SK-N-DZ (cell line): ENCODE results near the gene BRI3BP.
A peak's percentile ranks its signal among the peaks of the same experiment; 100 is the strongest.
"Not testable (repeated sequence)": the region's sequence is repeated elsewhere in the genome, so short reads cannot be mapped to it uniquely, and the experiment has no call there.

Source experiments
- DNase-seq: peaks from one replicate; pipeline ENCODE4 v3.0.0-alpha.2; 2015; ENCODE audit warnings: low spot score

Gene BRI3BP

GRCh38 chr12:124972211-124972610 lies 21.2 kb upstream of the BRI3BP start:
- no peak for DNase-seq

DNA sequence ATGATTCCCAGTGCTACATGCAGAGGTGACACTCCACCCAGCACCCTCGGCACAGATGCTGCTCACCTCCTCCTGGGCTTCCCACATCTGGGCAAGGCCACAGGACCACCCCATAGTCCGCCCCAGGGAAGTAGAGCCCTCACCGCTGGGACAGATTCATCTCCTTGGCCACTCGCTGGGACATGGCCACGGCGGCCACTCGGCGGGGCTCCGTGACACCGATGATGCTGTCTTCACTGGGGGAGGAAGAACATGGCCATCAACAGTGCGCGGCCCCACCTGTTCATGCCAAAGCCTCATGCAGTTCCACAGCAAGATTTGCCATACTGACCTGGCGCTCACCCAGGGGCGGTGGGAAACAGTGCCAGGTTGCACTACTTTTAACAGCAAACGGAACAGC lies 18.2 kb upstream of the BRI3BP start:
- no peak for DNase-seq

DNA sequence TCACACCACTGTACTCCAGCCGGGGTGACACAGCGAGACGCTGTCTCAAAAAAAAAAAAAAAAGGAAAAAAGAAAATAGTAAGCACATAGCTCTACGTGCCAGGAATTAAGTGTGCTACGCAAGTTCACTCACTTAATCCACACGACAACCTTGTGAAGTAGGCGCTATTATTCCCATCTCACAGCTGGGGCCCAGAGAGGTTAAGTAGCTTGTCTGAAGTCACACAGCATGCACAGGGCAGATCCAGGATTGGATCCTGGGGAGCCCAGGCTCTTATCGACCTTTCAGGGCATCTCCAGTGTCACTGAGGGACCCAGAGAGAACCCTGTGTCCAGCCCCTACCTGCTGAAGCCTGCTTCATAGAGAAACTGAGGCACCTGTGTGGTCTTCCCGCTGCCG lies 16.4 kb upstream of the BRI3BP start:
- DNase-seq: no peak

DNA sequence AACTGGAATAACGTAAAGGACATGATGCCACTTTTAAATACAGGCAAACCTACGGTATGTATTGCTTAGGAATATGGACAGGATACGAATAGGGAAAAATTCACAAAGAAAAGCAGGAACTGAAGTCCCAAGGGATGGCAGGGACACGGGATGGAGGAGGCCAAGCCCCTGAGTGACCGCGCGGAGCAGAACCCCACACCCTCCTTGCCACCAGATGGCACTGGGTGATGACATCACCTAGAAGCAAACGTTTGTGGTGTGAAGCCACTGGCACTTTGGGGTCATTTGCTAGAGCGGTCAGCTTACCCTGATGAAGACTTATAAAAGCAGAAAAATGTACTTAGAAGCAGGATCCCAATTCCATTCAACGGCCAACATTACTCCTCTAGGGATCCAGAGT lies 13.9 kb upstream of the BRI3BP start:
- DNase-seq: no peak

DNA sequence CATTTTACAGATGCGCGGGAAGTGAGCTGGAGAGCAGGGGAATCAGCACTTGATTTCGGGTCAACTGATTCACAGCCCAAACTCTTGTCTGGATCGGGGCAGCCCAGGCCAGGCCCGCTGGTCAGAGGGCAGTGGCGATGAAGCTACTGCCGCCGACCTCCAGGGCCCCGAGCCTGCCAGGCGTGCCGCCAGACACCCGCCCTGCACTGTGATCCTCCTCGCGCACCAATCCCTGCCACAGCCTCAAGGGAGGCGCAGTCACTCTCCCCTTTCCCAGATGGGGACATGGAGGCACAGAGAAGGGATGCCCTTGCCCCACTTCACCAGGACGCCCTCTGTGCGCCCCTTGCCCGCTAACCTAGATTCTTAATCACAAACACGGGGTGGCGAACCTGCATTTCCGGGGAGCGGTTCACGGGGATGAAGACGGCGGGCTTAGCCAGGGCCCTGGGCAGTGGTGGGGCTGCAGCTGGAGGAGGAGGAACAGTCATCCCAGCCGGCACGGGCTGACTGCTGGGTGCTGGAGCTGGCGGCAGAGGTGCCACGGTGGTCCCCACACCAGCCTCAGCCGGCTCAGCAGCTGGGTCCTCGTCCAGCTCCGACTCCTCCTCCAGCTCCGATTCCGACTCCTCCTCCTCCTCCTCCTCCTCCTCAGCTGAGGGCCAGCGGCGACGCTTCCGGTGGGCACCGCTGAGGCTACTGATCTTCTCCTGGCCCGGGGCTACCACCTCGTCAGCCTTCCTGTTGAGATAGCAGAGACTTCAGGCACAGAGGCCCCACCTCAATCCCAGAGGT lies 13.2 kb upstream of the BRI3BP start:
- DNase-seq: no peak

DNA sequence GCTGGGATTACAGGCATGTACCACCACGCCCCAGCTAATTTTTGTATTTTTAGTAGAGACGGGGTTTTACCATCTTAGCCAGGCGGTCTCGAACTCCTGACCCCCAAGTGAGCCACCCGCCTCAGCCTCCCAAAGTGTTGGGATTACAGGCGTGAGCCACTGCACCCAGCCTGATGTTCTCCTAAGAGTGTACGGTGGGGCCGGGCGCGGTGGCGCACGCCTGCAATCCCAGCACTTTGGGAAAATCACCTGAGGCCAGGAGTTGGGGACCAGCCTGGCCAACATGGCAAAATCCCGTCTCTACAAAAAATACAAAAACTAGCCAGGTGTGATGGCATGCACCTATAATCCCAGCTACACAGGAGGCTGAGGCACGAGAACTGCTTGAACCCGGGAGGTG lies 6.6 kb upstream of the BRI3BP start:
- not testable (repeated sequence) for DNase-seq

DNA sequence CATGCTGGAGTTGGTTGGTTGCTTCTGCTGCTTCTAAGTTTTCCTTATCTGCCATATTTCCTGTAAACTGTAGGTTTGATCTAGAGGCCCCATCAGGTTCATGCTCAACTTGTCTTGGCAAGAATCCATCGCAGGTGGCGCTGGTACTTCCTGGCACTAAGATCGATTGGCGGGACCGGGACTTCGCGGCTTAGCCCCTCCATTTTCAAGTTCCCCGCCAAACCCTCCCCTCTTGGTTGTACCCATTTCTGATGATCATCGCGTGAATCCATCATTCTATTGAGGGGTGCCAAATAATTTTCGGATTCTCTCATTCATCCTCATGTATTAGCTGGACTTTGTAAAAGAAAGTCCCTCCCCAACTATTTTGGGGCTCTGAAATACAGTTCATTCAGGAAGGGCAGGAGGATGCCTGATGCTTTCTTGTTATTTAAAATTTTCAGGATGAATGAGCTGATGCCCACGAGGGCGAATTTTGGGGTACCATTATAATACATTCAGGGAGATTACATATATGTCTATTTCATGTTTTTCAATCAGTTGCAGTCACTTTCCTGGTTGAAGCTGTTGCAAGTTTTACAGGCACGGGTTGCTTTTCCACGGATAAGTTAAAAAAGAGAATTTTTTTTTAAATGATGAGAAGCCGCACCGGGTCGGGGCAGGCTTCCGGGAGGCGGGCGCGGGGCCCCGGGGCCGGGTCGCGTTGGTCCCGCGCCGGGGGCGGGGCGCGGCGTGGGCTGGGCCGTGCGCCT lies 395 bp upstream of the BRI3BP start:
- peak; percentile 95 for DNase-seq

- DNase-seq: no peak
These were observed 1.1 kb downstream of the BRI3BP start for GRCh38 chr12:124994437-124994975.

DNA sequence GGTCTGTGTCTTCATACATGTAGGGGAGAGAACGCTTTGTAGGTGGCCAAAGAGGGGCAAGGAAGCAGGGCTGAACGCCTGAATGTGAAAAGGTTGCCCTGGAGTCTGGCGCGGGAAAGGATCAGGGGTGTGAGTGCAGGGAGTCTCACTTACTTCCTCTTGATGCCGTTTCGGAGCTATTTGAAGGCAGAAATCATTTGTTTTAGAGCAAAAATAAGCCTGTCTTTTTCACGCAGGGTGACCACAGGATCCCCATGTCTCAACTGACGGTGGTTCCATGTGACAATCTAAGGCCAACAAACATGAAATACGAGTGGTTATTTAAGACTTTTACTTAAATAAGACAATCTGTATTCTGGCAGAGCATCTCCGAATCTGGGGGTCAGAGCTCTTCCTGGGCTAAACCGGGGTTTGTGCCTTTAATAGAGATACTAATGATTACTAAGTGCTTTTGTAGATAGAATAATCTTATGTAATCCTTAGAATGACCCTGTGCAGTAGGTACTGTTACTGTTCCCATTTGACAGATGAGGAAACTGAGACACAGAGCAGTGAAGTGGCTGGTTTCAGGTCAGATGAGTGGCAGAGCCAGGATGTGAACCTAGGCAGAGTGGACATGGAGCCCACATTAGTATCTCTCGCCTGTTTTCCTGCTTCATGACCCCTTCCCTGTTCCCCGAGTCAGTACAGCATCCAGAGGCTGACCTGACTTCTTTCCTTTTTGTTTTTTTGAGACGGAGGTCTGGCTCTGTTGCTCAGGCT lies 1.9 kb downstream of the BRI3BP start:
- DNase-seq: no peak

- DNase-seq: no peak
These were observed 5.3 kb downstream of the BRI3BP start for GRCh38 chr12:124998705-124999104.

DNA sequence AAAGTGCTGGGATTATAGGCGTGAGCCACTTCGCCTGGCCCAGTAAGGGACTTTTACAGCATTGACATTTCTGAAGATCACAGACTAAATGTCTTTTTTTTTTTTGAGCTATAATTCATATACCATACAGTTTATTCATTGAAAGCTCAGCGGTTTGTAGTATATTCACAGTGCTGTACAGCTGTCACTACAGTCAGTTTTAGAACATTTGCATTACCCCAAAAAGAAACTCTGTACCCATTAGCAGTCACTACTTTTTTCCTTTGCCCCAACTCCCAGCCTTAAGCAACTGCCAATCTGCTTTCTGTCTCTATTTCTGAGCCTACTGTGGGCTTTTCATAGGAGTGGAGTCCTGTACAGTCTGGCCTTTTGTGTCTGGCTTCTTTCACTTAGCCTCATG lies 8.2 kb downstream of the BRI3BP start:
- no peak for DNase-seq

- DNase-seq: no peak
These were observed 9.6 kb downstream of the BRI3BP start for GRCh38 chr12:125003021-125003420.

DNA sequence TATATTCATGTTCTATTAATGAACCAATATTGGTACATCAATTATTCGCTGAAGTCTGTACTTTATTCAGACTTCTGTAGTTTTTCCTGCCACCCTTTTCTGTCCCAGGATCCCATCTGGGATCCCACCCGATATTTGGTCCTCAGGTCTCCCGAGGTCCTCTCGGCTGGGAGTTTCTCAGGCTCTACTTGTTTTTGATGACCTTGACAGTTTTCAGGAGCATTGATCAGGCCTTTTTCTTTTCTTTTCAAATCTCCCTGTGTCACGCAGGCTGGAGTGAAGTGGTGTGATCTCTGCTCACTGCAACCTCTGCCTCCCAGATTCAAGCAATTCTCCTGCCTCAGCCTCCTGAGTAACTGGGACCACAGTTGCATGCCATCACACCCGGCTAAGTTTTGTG lies 11.2 kb downstream of the BRI3BP start:
- DNase-seq: no peak

DNA sequence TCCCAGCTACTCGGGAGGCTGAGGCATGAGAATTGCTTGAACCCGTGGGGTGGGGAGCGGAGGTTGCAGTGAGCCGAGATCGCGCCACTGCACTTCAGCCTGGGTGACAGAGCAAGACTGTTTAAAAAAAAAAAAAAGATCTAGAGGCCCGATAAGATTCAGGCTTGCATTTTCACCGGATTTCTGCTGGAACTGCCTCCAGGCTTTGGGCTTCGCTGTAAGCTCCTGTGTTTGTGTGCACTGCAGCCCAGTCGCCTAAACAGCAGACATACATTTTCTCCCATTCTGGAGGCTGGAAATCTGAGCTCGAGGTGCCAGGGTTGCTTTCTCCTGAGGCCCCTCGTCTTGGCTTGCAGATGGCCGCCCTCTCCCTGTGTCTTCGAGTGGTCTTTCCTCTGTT lies 12.2 kb downstream of the BRI3BP start:
- no peak for DNase-seq

DNA sequence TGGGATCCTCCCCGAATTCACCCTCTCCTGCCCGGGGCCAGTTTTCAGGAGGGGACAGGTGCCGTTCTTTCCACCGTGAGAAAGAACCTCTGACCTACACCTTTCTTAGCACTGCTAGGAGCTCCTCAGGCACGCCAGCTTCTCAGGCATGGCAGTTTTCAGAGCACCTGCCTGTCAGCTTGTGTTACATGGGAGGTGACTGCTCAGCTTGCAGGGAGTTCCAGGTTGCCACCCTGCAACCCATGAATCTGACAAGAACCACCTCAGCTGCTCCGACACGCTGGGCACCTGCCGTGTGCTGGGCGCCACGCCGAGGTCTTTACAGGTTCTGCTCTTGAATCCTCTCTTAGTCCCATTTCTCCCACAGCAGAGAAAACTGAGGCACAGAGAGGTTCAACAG lies 12.9 kb downstream of the BRI3BP start:
- no peak for DNase-seq

GRCh38 chr12:125013816-125014442 lies 20.5 kb downstream of the BRI3BP start:
- no peak for DNase-seq

DNA sequence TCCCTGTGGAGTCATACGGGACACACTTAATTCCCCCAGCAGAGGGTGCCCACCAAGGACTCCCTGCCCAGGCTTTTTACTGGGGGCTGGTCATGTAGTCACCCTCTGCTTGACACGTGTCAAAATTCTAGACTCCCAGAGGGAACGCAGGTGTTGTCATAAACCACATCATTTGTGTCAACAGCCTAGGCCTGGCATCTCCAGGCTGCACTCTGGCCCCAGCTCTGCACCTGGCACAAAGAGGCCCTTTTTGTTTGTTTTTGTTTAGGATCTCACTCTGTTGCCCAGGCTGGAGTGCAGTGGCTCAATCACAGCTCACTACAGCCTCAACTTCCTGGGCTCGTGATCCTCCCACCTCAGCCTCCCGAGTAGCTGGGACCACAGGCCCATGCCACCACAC lies 21.1 kb downstream of the BRI3BP start:
- DNase-seq: no peak

GRCh38 chr12:125015680-125016310 lies 22.4 kb downstream of the BRI3BP start:
- DNase-seq: no peak

DNA sequence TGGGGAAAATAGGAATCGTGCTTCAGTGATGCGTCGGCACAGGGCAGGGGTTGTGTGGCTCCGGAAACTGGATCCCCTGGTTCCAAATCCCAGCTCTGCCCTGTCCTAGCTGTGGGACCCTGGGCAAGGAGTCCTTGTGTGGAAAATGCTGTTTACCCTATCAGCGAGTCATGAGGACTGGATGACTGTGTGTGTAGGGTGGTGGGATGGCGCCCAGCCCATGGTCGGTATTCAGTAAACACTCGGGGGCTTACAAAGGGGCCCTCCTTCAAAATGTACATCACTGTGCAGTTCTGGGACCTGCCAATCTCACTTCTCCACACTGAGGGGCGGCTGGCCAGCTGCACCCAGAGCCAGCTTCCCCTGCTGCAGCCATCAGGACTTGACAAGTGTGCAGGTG lies 24.4 kb downstream of the BRI3BP start:
- no peak for DNase-seq

- no peak for DNase-seq
These were observed 24.9 kb downstream of the BRI3BP start for GRCh38 chr12:125018356-125018755.

DNA sequence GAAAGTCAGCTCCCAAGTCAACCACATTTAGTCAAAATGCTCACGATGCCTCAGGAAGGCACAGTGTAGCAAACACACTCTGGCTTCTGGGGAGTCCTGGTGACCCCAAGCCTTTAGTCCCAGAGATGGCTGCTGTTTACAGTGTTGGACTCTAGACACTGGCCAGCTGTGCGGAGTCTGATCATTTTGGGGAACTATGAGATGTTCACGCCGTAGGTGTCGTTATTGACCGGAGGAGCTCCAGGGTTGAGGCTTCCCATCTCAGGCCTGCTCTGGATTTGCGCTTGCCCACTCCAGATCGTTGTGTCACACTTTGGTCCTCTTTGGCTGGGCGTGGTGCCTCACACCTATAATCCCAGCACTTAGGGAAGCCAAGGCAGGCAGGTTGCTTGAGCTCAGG lies 27.7 kb downstream of the BRI3BP start:
- no peak for DNase-seq
